Testis (tissue), 3 donors: ENCODE measurements around the gene SLC10A6. TPM values are rescaled to one million over a fixed set of nuclear protein-coding genes. Genes with fewer than 3 reads are reported as not detected.

Source experiments
- DNase-seq: peaks from one replicate; pipeline ENCODE4 v3.0.0-alpha.2; 2019
- H3K27ac ChIP-seq, 2 donors: fragments of 200-600 bp; sonication (generic); one replicate each; pipeline ENCODE4 v1.5.1; 2019
- H3K27me3 ChIP-seq: fragments of 200-600 bp; sonication (generic); one replicate; pipeline ENCODE4 v1.5.1; 2019
- H3K36me3 ChIP-seq: fragments of 200-600 bp; sonication (generic); one replicate; pipeline ENCODE4 v1.5.1; 2017; ENCODE audit warnings: low read depth; ENCODE audit errors: missing control alignments
- H3K4me1 ChIP-seq: fragments of 200-600 bp; sonication (generic); one replicate; pipeline ENCODE4 v1.5.1; 2019
- H3K4me3 ChIP-seq, 2 donors: fragments of 200-600 bp; sonication (generic); one replicate each; pipeline ENCODE4 v1.5.1; 2017 to 2019
- H3K9me3 ChIP-seq: fragments of 200-600 bp; sonication (generic); one replicate; pipeline ENCODE4 v1.5.1; 2017
- POLR2A ChIP-seq: fragments of 450-650 bp; IDR thresholded peaks from one replicate; pipeline ENCODE4 v1.6.1; 2017; ENCODE audit warnings: antibody characterized with exemption, mild to moderate bottlenecking, moderate library complexity
- WGBS, 2 donors: methylation state at CpG; one replicate each; pipeline ENCODE4 v1.1.5; 2018; 5-methylcytosine and 5-hydroxymethylcytosine counted together
- intact Hi-C: fragments of 100-400 bp; cut with DNase I; formaldehyde crosslinking; loops from one replicate; pipeline ENCODE4 v1.15.1; 2023; ENCODE audit warnings: low total_unique reads
- polyA plus RNA-seq: library from polyadenylated mRNA; stranded (reverse); fragments of 350-450 nt; fragmentation: Illumina TruSeq; extraction: RNeasy Lipid Tissue Mini Kit (QIAGEN cat#74804); gene quantifications from one replicate; pipeline ENCODE4 v1.2.3, GENCODE V29; 2014; ENCODE audit warnings: low read depth, low replicate concordance; ENCODE audit not compliant: insufficient read depth
- total RNA-seq, 2 donors: library from RNA; depleted of rRNA; stranded (reverse); fragments of >200 nt; gene quantifications; one replicate each; pipeline ENCODE4 v1.2.3, GENCODE V29; 2016
- TF ChIP-seq, protein P1 (sequence below), 3 experiments: fragments of 450-650 bp in 2 of 3; fragments of 200-600 bp in 1 of 3; sonication (generic) in 1 of 3; IDR thresholded peaks; one replicate each; pipeline ENCODE4 v1.5.1; 2016 to 2019; ENCODE audit warnings: antibody characterized with exemption in 3 of 3, mild to moderate bottlenecking in 2 of 3, moderate library complexity in 1 of 3

Gene SLC10A6
- total and polyA plus RNA-seq, 3 donors from 2014 or later: 1.5 to 6.9 (median 3.0) TPM

DNA sequence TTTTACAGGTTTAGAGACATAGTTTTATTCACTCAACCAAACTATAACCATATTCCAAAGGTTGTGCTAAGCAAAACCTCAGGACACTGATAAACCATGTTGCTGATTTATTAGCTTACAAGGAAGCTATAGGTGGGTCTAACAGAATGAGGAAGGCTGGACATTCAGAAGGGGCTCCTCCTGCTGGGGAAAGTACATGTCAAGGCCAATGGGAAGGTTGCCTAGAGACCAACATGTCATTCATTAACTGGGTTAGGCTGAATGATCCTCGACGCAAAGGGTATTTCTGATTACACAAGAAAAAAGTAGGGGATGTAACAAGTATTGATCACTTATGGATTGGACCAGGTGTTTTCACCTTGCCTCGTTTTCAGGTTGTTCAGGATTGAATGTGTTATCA is 30.3 kb downstream of the SLC10A6 start:
- intact Hi-C loops: no loop called here
- no peak for TF ChIP-seq POLR2A
- TF ChIP-seq, protein P1, sequence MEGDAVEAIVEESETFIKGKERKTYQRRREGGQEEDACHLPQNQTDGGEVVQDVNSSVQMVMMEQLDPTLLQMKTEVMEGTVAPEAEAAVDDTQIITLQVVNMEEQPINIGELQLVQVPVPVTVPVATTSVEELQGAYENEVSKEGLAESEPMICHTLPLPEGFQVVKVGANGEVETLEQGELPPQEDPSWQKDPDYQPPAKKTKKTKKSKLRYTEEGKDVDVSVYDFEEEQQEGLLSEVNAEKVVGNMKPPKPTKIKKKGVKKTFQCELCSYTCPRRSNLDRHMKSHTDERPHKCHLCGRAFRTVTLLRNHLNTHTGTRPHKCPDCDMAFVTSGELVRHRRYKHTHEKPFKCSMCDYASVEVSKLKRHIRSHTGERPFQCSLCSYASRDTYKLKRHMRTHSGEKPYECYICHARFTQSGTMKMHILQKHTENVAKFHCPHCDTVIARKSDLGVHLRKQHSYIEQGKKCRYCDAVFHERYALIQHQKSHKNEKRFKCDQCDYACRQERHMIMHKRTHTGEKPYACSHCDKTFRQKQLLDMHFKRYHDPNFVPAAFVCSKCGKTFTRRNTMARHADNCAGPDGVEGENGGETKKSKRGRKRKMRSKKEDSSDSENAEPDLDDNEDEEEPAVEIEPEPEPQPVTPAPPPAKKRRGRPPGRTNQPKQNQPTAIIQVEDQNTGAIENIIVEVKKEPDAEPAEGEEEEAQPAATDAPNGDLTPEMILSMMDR (IDR thresholded peaks at IDR 0.05): no peak
- Histone ChIP-seq H3K27ac (no peak overlapping the region), H3K4me1 (no peaks in the 10 kb centered on the region), H3K36me3 (no peaks in the 10 kb centered on the region), H3K4me3 (no peak overlapping the region), H3K27me3 (no peaks in the 10 kb centered on the region), H3K9me3 (no peaks in the 10 kb centered on the region)
- DNase-seq: no peak
- 88 to 94% methylated on average over 3 of the region's 3 CpGs for WGBS, 2 donors

DNA sequence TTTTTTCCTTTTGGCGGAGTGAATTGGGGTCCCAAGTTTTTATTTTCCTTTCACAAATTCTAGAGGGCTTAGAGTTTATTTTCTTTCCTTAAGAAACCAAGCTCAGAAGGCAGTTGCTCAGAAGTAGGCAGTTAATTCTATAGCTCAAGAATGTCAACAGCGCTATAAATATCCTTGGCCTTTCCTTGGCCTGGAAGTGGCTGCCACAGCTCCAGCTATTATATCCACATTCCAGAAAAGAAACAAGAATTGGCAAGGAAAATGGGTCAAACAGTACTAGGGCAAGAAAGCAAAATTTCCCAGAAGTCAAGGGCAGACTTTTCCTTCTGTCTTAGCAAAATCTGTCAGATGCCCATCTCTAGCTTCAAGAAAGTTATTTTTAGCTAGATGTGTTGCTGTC is 31.0 kb downstream of the SLC10A6 start:
- H3K27ac ChIP-seq: no peak overlapping the region
- H3K27me3 ChIP-seq: no peaks in the 10 kb centered on the region
- H3K4me3 ChIP-seq: no peak overlapping the region
- no peak for DNase-seq
- H3K4me1 ChIP-seq: no peaks in the 10 kb centered on the region
- TF ChIP-seq, protein P1 (IDR thresholded peaks at IDR 0.05): no peak
- TF ChIP-seq POLR2A: no peak
- intact Hi-C loops: no loop called here
- no peaks in the 10 kb centered on the region for H3K36me3 ChIP-seq
- WGBS, 2 donors: 83 to 87% methylated on average over 2 of the region's 2 CpGs
- H3K9me3 ChIP-seq: no peaks in the 10 kb centered on the region

DNA sequence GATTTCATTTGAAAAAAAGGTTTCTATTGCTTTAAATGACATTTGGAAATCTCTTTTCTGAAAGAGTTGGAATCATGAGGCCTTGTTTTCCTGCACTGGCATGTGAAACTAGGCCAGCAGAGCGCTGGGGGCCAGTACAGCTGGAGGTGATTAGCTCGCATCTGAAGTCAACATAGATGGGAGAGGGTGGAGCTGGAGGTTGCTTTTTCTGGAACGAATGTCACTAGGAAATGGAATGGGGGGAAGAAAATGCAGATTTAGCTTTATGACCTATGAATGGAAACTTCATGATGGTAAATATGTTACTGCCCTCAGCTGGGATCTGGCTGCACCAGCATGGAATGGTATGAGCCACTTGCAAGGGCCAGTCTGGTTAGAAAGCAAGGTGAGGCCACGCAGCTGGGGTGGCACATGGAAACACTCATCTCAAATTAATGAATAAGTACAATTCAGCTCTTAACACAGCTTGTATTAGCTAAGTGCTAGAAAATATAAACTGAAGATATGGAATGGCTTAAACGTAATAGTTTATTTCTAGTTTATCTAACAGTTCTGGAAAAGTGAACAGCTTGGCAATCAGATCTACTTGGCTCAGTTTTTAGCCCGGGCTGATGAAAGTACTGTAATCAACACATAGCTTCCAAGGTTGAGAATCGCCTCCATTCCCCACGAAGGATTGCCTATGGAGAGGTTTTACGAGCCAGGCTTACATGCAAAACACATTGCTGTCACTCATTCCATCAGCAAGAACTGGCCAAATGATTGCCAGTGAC is 32.5 kb downstream of the SLC10A6 start:
- no peaks in the 10 kb centered on the region for H3K27me3 ChIP-seq
- no peak for TF ChIP-seq POLR2A
- TF ChIP-seq, protein P1 (IDR thresholded peaks at IDR 0.05): no peak
- no peaks in the 10 kb centered on the region for H3K36me3 ChIP-seq
- DNase-seq: peak; percentile 34
- 55 to 59% methylated on average over 9 of the region's 9 CpGs for WGBS, 2 donors
- intact Hi-C loops: no loop called here
- H3K4me3 ChIP-seq: no peak overlapping the region
- no peaks in the 10 kb centered on the region for H3K9me3 ChIP-seq
- H3K4me1 ChIP-seq: no peaks in the 10 kb centered on the region
- peak overlapping the region in 1 of 2 donors; percentile 79 for H3K27ac ChIP-seq

DNA sequence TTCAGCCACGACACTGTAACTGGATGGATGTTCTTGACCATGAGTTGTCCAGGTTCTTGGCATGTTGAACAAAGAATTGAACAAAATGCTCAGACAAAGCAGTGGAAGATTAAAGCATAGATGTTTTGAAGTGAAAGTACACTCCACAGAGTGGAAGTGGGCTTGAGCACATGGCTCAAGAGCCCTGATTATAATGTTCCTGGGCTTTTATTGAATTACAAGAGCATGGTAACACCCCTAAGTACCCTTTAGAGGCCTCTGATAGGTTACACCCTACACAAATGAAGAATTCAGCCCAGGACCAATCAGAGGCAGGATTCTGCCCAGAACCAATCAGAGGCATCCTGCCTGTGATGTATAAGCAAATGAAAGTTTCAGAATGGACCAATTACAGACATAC is 33.5 kb downstream of the SLC10A6 start:
- H3K27ac ChIP-seq: peak overlapping the region in 1 of 2 donors; percentile 79
- DNase-seq: no peak
- no peaks in the 10 kb centered on the region for H3K27me3 ChIP-seq
- intact Hi-C loops: no loop called here
- H3K4me3 ChIP-seq: no peak overlapping the region
- WGBS, 2 donors: 89 to 91% methylated on average over 1 of the region's 1 CpG
- H3K9me3 ChIP-seq: no peaks in the 10 kb centered on the region
- H3K36me3 ChIP-seq: no peaks in the 10 kb centered on the region
- no peak for TF ChIP-seq POLR2A
- TF ChIP-seq, protein P1 (IDR thresholded peaks at IDR 0.05): no peak
- H3K4me1 ChIP-seq: no peaks in the 10 kb centered on the region

DNA sequence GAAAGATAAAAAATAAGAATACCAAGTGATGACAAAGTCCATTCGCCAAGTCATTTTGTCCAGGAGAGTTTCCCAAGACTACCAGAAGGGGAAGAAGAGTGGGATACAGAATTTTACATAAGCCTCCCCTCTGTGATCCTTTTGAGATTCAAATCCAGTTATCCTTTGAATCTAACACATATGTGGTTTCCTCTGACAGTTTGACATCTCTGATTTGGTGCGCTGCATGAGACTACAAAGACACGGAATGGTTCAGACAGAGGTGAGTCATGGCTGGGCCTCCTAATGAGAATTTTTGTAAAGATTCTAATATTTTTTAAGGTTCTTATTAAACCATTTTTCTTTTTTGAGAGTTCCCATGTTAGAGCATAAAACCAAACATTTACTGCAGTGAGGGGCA is 38.3 kb downstream of the SLC10A6 start:
- DNase-seq: no peak
- Histone ChIP-seq H3K27ac (no peak overlapping the region), H3K9me3 (no peaks in the 10 kb centered on the region), H3K27me3 (no peaks in the 10 kb centered on the region), H3K4me3 (no peak overlapping the region), H3K36me3 (no peaks in the 10 kb centered on the region), H3K4me1 (no peaks in the 10 kb centered on the region)
- 96 to 98% methylated on average over 3 of the region's 3 CpGs for WGBS, 2 donors
- intact Hi-C loops: no loop called here
- no peak for TF ChIP-seq POLR2A
- TF ChIP-seq, protein P1 (IDR thresholded peaks at IDR 0.05): no peak
